ENCODE results near the gene STON1. TPM values are rescaled to one million over a fixed set of nuclear protein-coding genes. Genes with fewer than 3 reads are reported as not detected.

STON1 gene
- total RNA-seq, 6 experiments from 2014 or later, result 1.1 to 4.3 (median 1.6) TPM

- no peaks in the 10 kb centered on the region for H3K4me1 ChIP-seq
- H3K27me3 ChIP-seq, result no peaks in the 10 kb centered on the region
- intact Hi-C loops (cut with DNase I), result no loop called here
- DNase-seq, result no peak
- no peaks in the 10 kb centered on the region for H3K9me3 ChIP-seq
- no peak overlapping the region for H3K27ac ChIP-seq
- WGBS (ENCODE audit: insufficient coverage, low coverage, low lambda C conversion rate, missing lambda C conversion rate), result 45% methylated on average over 2 of the region's 2 CpGs
- TF ChIP-seq CTCF (IDR thresholded peaks at IDR 0.05) (no peak), POLR2A (IDR thresholded peaks at IDR 0.05) (no peak)
- no peak for ATAC-seq
- H3K4me3 ChIP-seq, result no peak overlapping the region
- no peaks in the 10 kb centered on the region for H3K36me3 ChIP-seq
These were observed 105.8 kb downstream of the STON1 start for GRCh38 chr2:48635786-48636185.

- Histone ChIP-seq H3K27ac (no peak overlapping the region), H3K4me1 (no peaks in the 10 kb centered on the region), H3K4me3 (no peak overlapping the region), H3K9me3 (no peaks in the 10 kb centered on the region), H3K27me3 (no peaks in the 10 kb centered on the region), H3K36me3 (no peaks in the 10 kb centered on the region)
- TF ChIP-seq CTCF (IDR thresholded peaks at IDR 0.05), result no peak
- no peak for TF ChIP-seq POLR2A (IDR thresholded peaks at IDR 0.05)
- intact Hi-C loops (cut with DNase I), result no loop called here
- DNase-seq (no peak), ATAC-seq (no peak)
- 36% methylated on average over 1 of the region's 1 CpG for WGBS (ENCODE audit: insufficient coverage, low coverage, low lambda C conversion rate, missing lambda C conversion rate)
These were observed 108.3 kb downstream of the STON1 start for GRCh38 chr2:48638261-48638660.

Small RNA genes lying within 50 kb of the gene (small RNA-seq; reads per million reads assigned to genes)
- gene RNU6-282P, result 0 reads per million in 2 experiments
- gene TPT1P11, result 0 reads per million in 2 experiments

Other genes starting within 250 kb of the STON1 start
- 10 to 100 TPM; 13.4 to 25.8 (median 19.0) TPM for gene FOXN2, start 215.5 kb upstream of the STON1 start, total RNA-seq
- gene PPP1R21, start 89.4 kb upstream of the STON1 start, total RNA-seq, result 10 to 100 TPM in 5 of 6 experiments, 1 to 10 TPM in 1; 8.5 to 20.1 (median 13.4) TPM
- gene GTF2A1L, start 87.7 kb downstream of the STON1 start, total RNA-seq, result under 1 TPM in 2 of 6 experiments, not detected in 4; 0.58 to 0.66 TPM
- gene LHCGR, start 225.6 kb downstream of the STON1 start, total RNA-seq, result not detected

All from right lobe of liver (tissue), 6 donors.